K562 (cell line): ENCODE data around the gene GP2. TPM values are rescaled to one million over a fixed set of nuclear protein-coding genes. Genes with fewer than 3 reads are reported as not detected.

ENCODE experiments used
- ASH1L ChIP-seq: fragments of 450-650 bp; IDR thresholded peaks from 2 replicates; pipeline ENCODE4 v1.6.1; 2018; ENCODE audit warnings: borderline replicate concordance, mild to moderate bottlenecking, low read depth; ENCODE audit not compliant: partially characterized antibody
- FOSL1 ChIP-seq: fragments of 200-800 bp; sonication (Bioruptor generic); conservative IDR thresholded peaks from 2 replicates; pipeline ENCODE4 v1.6.1; 2016; ENCODE audit warnings: missing genetic modification characterization, missing compliant biosample characterization
- KAT8 ChIP-seq: fragments of 450-650 bp; IDR thresholded peaks from 2 replicates; pipeline ENCODE4 v1.6.1; 2016; ENCODE audit warnings: low read depth, mild to moderate bottlenecking
- polyA plus RNA-seq, 8 experiments: library from polyadenylated mRNA; depleted of rRNA in 4 of 8; stranded (reverse) in 5 of 8; unstranded in 3 of 8; fragments of >200 nt; fragmentation: Nextera tagmentation in 2 of 8; fragmentation: Illumina TruSeq in 1 of 8; extraction: Ambion mirVana in 2 of 8; extraction: Trizol in 1 of 8; gene quantifications; 2 replicates each; pipeline versions ENCODE4 v1.2.1 to v1.2.3, GENCODE V29; 2011 to 2014; ENCODE audit warnings: inconsistent platforms in 1 of 8, missing spikeins in 1 of 8
- total RNA-seq, 7 experiments: library from RNA; depleted of rRNA in 6 of 7; stranded (reverse); fragments of >200 nt in 6 of 7; fragmentation: Illumina TruSeq in 2 of 7; extraction: Trizol in 2 of 7; gene quantifications; 2 replicates each; pipeline versions ENCODE4 v1.2.1 to v1.2.3, GENCODE V29; 2011 to 2021; ENCODE audit warnings: low replicate concordance in 1 of 7
- TF ChIP-seq, protein P1 (sequence below): sonication (generic); formaldehyde crosslinking; IDR thresholded peaks from 2 replicates; pipeline ENCODE4 v1.8.0; 2023; ENCODE audit warnings: missing genetic modification reagents, mild to moderate bottlenecking, borderline replicate concordance
- TF ChIP-seq, protein P2 (sequence below): fragments of 450-650 bp; formaldehyde crosslinking; conservative IDR thresholded peaks from 2 replicates; pipeline ENCODE4 v1.4.0; 2022; ENCODE audit warnings: mild to moderate bottlenecking, missing genetic modification characterization

Gene GP2
- total and polyA plus RNA-seq, 9 of the 15 experiments (the other 6 are each of a cell fraction or from before 2014, with no cell fraction given) = 5.9 TPM; not detected in 8

GRCh38 chr16:20352615-20353014 lies 25.3 kb upstream of the GP2 start, which contains the start of gene UMOD (continued):
- TF ChIP-seq, protein P1, sequence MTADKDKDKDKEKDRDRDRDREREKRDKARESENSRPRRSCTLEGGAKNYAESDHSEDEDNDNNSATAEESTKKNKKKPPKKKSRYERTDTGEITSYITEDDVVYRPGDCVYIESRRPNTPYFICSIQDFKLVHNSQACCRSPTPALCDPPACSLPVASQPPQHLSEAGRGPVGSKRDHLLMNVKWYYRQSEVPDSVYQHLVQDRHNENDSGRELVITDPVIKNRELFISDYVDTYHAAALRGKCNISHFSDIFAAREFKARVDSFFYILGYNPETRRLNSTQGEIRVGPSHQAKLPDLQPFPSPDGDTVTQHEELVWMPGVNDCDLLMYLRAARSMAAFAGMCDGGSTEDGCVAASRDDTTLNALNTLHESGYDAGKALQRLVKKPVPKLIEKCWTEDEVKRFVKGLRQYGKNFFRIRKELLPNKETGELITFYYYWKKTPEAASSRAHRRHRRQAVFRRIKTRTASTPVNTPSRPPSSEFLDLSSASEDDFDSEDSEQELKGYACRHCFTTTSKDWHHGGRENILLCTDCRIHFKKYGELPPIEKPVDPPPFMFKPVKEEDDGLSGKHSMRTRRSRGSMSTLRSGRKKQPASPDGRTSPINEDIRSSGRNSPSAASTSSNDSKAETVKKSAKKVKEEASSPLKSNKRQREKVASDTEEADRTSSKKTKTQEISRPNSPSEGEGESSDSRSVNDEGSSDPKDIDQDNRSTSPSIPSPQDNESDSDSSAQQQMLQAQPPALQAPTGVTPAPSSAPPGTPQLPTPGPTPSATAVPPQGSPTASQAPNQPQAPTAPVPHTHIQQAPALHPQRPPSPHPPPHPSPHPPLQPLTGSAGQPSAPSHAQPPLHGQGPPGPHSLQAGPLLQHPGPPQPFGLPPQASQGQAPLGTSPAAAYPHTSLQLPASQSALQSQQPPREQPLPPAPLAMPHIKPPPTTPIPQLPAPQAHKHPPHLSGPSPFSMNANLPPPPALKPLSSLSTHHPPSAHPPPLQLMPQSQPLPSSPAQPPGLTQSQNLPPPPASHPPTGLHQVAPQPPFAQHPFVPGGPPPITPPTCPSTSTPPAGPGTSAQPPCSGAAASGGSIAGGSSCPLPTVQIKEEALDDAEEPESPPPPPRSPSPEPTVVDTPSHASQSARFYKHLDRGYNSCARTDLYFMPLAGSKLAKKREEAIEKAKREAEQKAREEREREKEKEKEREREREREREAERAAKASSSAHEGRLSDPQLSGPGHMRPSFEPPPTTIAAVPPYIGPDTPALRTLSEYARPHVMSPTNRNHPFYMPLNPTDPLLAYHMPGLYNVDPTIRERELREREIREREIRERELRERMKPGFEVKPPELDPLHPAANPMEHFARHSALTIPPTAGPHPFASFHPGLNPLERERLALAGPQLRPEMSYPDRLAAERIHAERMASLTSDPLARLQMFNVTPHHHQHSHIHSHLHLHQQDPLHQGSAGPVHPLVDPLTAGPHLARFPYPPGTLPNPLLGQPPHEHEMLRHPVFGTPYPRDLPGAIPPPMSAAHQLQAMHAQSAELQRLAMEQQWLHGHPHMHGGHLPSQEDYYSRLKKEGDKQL (CRISPR knock-in tag) = no peak
- TF ChIP-seq FOSL1 (tag) (no peak), ASH1L (no peak), KAT8 (no peak)
- TF ChIP-seq, protein P2, sequence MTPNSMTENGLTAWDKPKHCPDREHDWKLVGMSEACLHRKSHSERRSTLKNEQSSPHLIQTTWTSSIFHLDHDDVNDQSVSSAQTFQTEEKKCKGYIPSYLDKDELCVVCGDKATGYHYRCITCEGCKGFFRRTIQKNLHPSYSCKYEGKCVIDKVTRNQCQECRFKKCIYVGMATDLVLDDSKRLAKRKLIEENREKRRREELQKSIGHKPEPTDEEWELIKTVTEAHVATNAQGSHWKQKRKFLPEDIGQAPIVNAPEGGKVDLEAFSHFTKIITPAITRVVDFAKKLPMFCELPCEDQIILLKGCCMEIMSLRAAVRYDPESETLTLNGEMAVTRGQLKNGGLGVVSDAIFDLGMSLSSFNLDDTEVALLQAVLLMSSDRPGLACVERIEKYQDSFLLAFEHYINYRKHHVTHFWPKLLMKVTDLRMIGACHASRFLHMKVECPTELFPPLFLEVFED (CRISPR knock-in tag) = no peak
- TF ChIP-seq, all 486 proteins: peak for 0
